GM10266 (cell line): ENCODE measurements around the gene OR52N2.
A peak's percentile ranks its signal among the peaks of the same experiment; 100 is the strongest.

Experiments used
- DNase-seq: peaks from one replicate; pipeline ENCODE4 v3.0.0; 2012; ENCODE audit errors: extremely low spot score
- CTCF ChIP-seq: IDR thresholded peaks from 2 replicates; pipeline ENCODE4 v1.5.1; 2012; ENCODE audit warnings: mild to moderate bottlenecking, low read depth; ENCODE audit not compliant: control insufficient read depth, insufficient read depth; ENCODE audit errors: missing control alignments

The OR52N2 gene

GRCh38 chr11:5808500-5809121, at the start of gene OR52N2:
OR52N2 (plus strand) TSS chr11:5808924; CDS start chr11:5820336, 11,412 bp downstream.
- peak; percentile 82 for TF ChIP-seq CTCF
- peak; percentile 41 for DNase-seq

GRCh38 chr11:5767056-5767455, 41.7 kb upstream of the OR52N2 start:
- DNase-seq: no peak
- TF ChIP-seq CTCF: no peak

GRCh38 chr11:5783255-5783654, 25.5 kb upstream of the OR52N2 start, which contains the start of gene OR52N5:
OR52N5 (minus strand) TSS chr11:5783355; CDS start chr11:5778634, 4,721 bp downstream.
- DNase-seq: no peak
- no peak for TF ChIP-seq CTCF

- DNase-seq: no peak
- TF ChIP-seq CTCF: no peak
Measured at GRCh38 chr11:5791165-5791564, 17.6 kb upstream of the OR52N2 start, which contains the start of gene OR52N1. OR52N1 (minus strand) TSS chr11:5791265; CDS start chr11:5788816, 2,449 bp downstream.

GRCh38 chr11:5796541-5796940, 12.2 kb upstream of the OR52N2 start:
- DNase-seq: no peak
- TF ChIP-seq CTCF: no peak

- DNase-seq: no peak
- TF ChIP-seq CTCF: no peak
Measured at GRCh38 chr11:5803982-5804381, 4.7 kb upstream of the OR52N2 start.

- TF ChIP-seq CTCF: no peak
- no peak for DNase-seq
Measured at GRCh38 chr11:5807580-5807979, 1.1 kb upstream of the OR52N2 start.
